H9 (cell line): Measurements from ENCODE around the gene DOLPP1. TPM values are rescaled to one million over a fixed set of nuclear protein-coding genes. Genes with fewer than 3 reads are reported as not detected.

Experiments used
- DNase-seq: peaks from one replicate; pipeline ENCODE4 v3.0.0-alpha.2; 2017
- H2AFZ ChIP-seq: one replicate; pipeline ENCODE4 v1.6.1; 2013; ENCODE audit warnings: mild to moderate bottlenecking, low read length, control low read depth, moderate library complexity
- H2AK5ac ChIP-seq: 2 replicates; pipeline ENCODE4 v1.6.1; 2013; ENCODE audit warnings: low read length, control low read depth, mixed read lengths; ENCODE audit not compliant: insufficient read length
- H2BK120ac ChIP-seq: one replicate; pipeline ENCODE4 v1.6.1; 2013; ENCODE audit warnings: low read depth, mild to moderate bottlenecking, low read length, control low read depth, inconsistent platforms; ENCODE audit not compliant: poor library complexity, severe bottlenecking
- H2BK12ac ChIP-seq: 2 replicates; pipeline ENCODE4 v1.6.1; 2013; ENCODE audit warnings: low read length, control low read depth, mixed read lengths, low read depth; ENCODE audit not compliant: insufficient read length
- H2BK15ac ChIP-seq: 2 replicates; pipeline ENCODE4 v1.6.1; 2013; ENCODE audit warnings: low read depth, low read length, control low read depth
- H2BK20ac ChIP-seq: one replicate; pipeline ENCODE4 v1.6.1; 2013; ENCODE audit warnings: low read depth, mild to moderate bottlenecking, low read length, control low read depth, inconsistent platforms; ENCODE audit not compliant: poor library complexity, severe bottlenecking
- H2BK5ac ChIP-seq: 2 replicates; pipeline ENCODE4 v1.6.1; 2013; ENCODE audit warnings: low read length, control low read depth, mixed read lengths; ENCODE audit not compliant: insufficient read length
- H3K14ac ChIP-seq: 2 replicates; pipeline ENCODE4 v1.6.1; 2013; ENCODE audit warnings: low read length, control low read depth; ENCODE audit not compliant: insufficient read depth
- H3K18ac ChIP-seq: 2 replicates; pipeline ENCODE4 v1.6.1; 2013; ENCODE audit warnings: low read depth, mild to moderate bottlenecking, mixed read lengths, low read length, control low read depth; ENCODE audit not compliant: insufficient read length
- H3K23ac ChIP-seq: 2 replicates; pipeline ENCODE4 v1.6.1; 2013; ENCODE audit warnings: low read length, control low read depth, mixed read lengths, low read depth; ENCODE audit not compliant: insufficient read length
- H3K23me2 ChIP-seq: 2 replicates; pipeline ENCODE4 v1.6.1; 2013; ENCODE audit warnings: low read depth, mild to moderate bottlenecking, mixed read lengths, low read length, control low read depth; ENCODE audit not compliant: insufficient read length, poor library complexity, severe bottlenecking
- H3K27ac ChIP-seq: 2 replicates; pipeline ENCODE4 v1.5.1; 2013; ENCODE audit warnings: low read length, control low read depth, mixed read lengths, low read depth; ENCODE audit not compliant: insufficient read length
- H3K27me3 ChIP-seq: 2 replicates; pipeline ENCODE4 v1.6.1; 2013; ENCODE audit warnings: low read length, control low read depth, inconsistent platforms; ENCODE audit not compliant: insufficient read depth
- H3K4ac ChIP-seq: 2 replicates; pipeline ENCODE4 v1.6.1; 2013; ENCODE audit warnings: low read depth, mild to moderate bottlenecking, control low read depth, inconsistent platforms, low read length, moderate library complexity
- H3K4me1 ChIP-seq: 2 replicates; pipeline ENCODE4 v1.6.1; 2013; ENCODE audit warnings: low read length, control low read depth, inconsistent platforms; ENCODE audit not compliant: insufficient read depth
- H3K4me2 ChIP-seq: 2 replicates; pipeline ENCODE4 v1.6.1; 2013; ENCODE audit warnings: low read length, control low read depth, mixed read lengths; ENCODE audit not compliant: insufficient read length, insufficient read depth
- H3K56ac ChIP-seq: 2 replicates; pipeline ENCODE4 v1.6.1; 2013; ENCODE audit warnings: low read depth, mild to moderate bottlenecking, mixed read lengths, low read length, control low read depth; ENCODE audit not compliant: insufficient read length
- H3K79me1 ChIP-seq: 2 replicates; pipeline ENCODE4 v1.6.1; 2013; ENCODE audit warnings: low read depth, mild to moderate bottlenecking, moderate library complexity, low read length, control low read depth, inconsistent platforms; ENCODE audit not compliant: insufficient read depth, poor library complexity, severe bottlenecking
- H3K79me2 ChIP-seq: 2 replicates; pipeline ENCODE4 v1.6.1; 2013; ENCODE audit warnings: low read length, control low read depth, inconsistent platforms; ENCODE audit not compliant: insufficient read depth
- H3K9ac ChIP-seq: 2 replicates; pipeline ENCODE4 v1.6.1; 2013; ENCODE audit warnings: low read length, control low read depth, mixed read lengths; ENCODE audit not compliant: insufficient read length; ENCODE audit errors: extremely low read depth
- H3K9me3 ChIP-seq: one replicate; pipeline ENCODE4 v1.6.1; 2013; ENCODE audit warnings: low read depth, low read length, inconsistent platforms; ENCODE audit not compliant: control insufficient read depth
- H3T11ph ChIP-seq: one replicate; pipeline ENCODE4 v1.6.1; 2013; ENCODE audit warnings: mild to moderate bottlenecking, low read length, control low read depth, inconsistent platforms
- H4K20me1 ChIP-seq: one replicate; pipeline ENCODE4 v1.6.1; 2013; ENCODE audit not compliant: control insufficient read depth, insufficient read length, insufficient read depth
- H4K5ac ChIP-seq: 2 replicates; pipeline ENCODE4 v1.6.1; 2013; ENCODE audit warnings: low read depth, mild to moderate bottlenecking, mixed read lengths, low read length, control low read depth; ENCODE audit not compliant: insufficient read length
- H4K8ac ChIP-seq: replicated peaks from 2 replicates; pipeline ENCODE4 v1.6.1; 2013; ENCODE audit warnings: low read length, control low read depth, mixed read lengths, low read depth; ENCODE audit not compliant: insufficient read length
- H4K91ac ChIP-seq: 2 replicates; pipeline ENCODE4 v1.6.1; 2013; ENCODE audit warnings: low read depth, mild to moderate bottlenecking, moderate library complexity, mixed read lengths, low read length, control low read depth; ENCODE audit not compliant: insufficient read length
- H3K27ac Mint-ChIP-seq, 3 experiments: 2 replicates in 2 of 3; 3 replicates in 1 of 3; pipeline ENCODE4 v1.8.0; 2020 to 2021; ENCODE audit warnings: mixed read lengths in 3 of 3, mild to moderate bottlenecking in 1 of 3, moderate library complexity in 1 of 3
- H3K27me3 Mint-ChIP-seq: 2 replicates; pipeline ENCODE4 v1.8.0; 2021; ENCODE audit warnings: low read depth, mild to moderate bottlenecking, moderate library complexity, mixed read lengths
- H3K36me3 Mint-ChIP-seq, 3 experiments: 2 replicates in 2 of 3; 3 replicates in 1 of 3; pipeline ENCODE4 v1.8.0; 2020 to 2021; ENCODE audit warnings: low read depth in 3 of 3, mixed read lengths in 3 of 3; ENCODE audit not compliant: insufficient read depth in 1 of 3
- H3K4me1 Mint-ChIP-seq, 2 experiments: 2 replicates each; pipeline ENCODE4 v1.8.0; 2020; ENCODE audit warnings: mixed read lengths in 2 of 2
- H3K4me3 Mint-ChIP-seq, 2 experiments: 2 replicates in 1 of 2; 3 replicates in 1 of 2; pipeline ENCODE4 v1.8.0; 2020 to 2021; ENCODE audit warnings: mild to moderate bottlenecking in 2 of 2, mixed read lengths in 2 of 2, moderate library complexity in 1 of 2
- H3K9me3 Mint-ChIP-seq, 2 experiments: 2 replicates in 1 of 2; 3 replicates in 1 of 2; pipeline ENCODE4 v1.8.0; 2020; ENCODE audit warnings: mild to moderate bottlenecking in 2 of 2, mixed read lengths in 2 of 2, moderate library complexity in 1 of 2
- CTCF ChIP-seq: fragments of 200-600 bp; sonication (generic); conservative IDR thresholded peaks from 3 replicates; pipeline ENCODE4 v1.8.0; 2021; ENCODE audit warnings: antibody characterized with exemption, mild to moderate bottlenecking
- WGBS: extraction: QIAGEN DNeasy Blood & Tissue Kit; methylation state at CpG from one replicate; pipeline ENCODE4 v1.1.7; 2013; ENCODE audit warnings: missing lambda C conversion rate, low lambda C conversion rate, mixed read lengths; ENCODE audit not compliant: insufficient read length; ENCODE audit errors: extremely low coverage; 5-methylcytosine and 5-hydroxymethylcytosine counted together
- total RNA-seq: library from RNA; stranded (reverse); gene quantifications from 2 replicates; pipeline ENCODE4 v1.2.1, GENCODE V29; 2021

DOLPP1 gene
- total RNA-seq, 1 experiment from 2014 or later, result 42.6 TPM

- Histone ChIP-seq H2AFZ (no peak overlapping the region), H3K4me2 (no peak overlapping the region)
- peaks cover 7 to 30% of the 10 kb centered on the region in 2 experiments for H3K4me1 Mint-ChIP-seq
These were observed 49.4 kb upstream of the DOLPP1 start for GRCh38 chr9:129031514-129031913.

More at GRCh38 chr9:129031514-129031913, 49.4 kb upstream of the DOLPP1 start:
- no peaks in the 10 kb centered on the region for H3K27me3 ChIP-seq
- H3K27ac Mint-ChIP-seq, result no peak overlapping the region
- H3T11ph ChIP-seq, result no peak overlapping the region
- H3K36me3 Mint-ChIP-seq, result no peaks in the 10 kb centered on the region; a peak in 1 of 7 replicates
- no peak overlapping the region for H3K27ac ChIP-seq
- no peaks in the 10 kb centered on the region for H3K4me1 ChIP-seq
- peaks cover 2% of the 10 kb centered on the region for H3K79me1 ChIP-seq
- no peaks in the 10 kb centered on the region for H3K9me3 ChIP-seq
- H4K8ac ChIP-seq, result no peak overlapping the region
- no peak overlapping the region for H3K14ac ChIP-seq
- no peak overlapping the region for H2BK20ac ChIP-seq
- no peaks in the 10 kb centered on the region for H4K20me1 ChIP-seq
- no peak overlapping the region for H2BK12ac ChIP-seq
- H3K9ac ChIP-seq, result no peak overlapping the region
- no peak overlapping the region for H4K5ac ChIP-seq
- no peaks in the 10 kb centered on the region for H3K9me3 Mint-ChIP-seq
- no peak overlapping the region for H3K4ac ChIP-seq
- no peak overlapping the region for H3K18ac ChIP-seq
- H2BK120ac ChIP-seq, result no peak overlapping the region
- H3K4me3 Mint-ChIP-seq, result no peak overlapping the region
- no peaks in the 10 kb centered on the region for H3K27me3 Mint-ChIP-seq
- no peak overlapping the region for H2BK5ac ChIP-seq
- no peak overlapping the region for H3K56ac ChIP-seq
- H2AK5ac ChIP-seq, result no peak overlapping the region
- peaks cover 7% of the 10 kb centered on the region for H3K23me2 ChIP-seq
- WGBS, result no CpG with 5 or more reads among the region's 4 CpGs
- H3K23ac ChIP-seq, result no peak overlapping the region
- H2BK15ac ChIP-seq, result no peak overlapping the region
- no peak for DNase-seq
- TF ChIP-seq CTCF, result no peak
- peaks cover 2% of the 10 kb centered on the region; the same call in 1 of the 2 replicates for H3K79me2 ChIP-seq
- no peak overlapping the region for H4K91ac ChIP-seq
